RWPE1 (cell line): Measurements from ENCODE around the gene BCAS1.

Source experiments
- CTCF ChIA-PET: fragments of 350-600 bp; sonication (Branson Sonifier 250); formaldehyde crosslinking; extraction: SDS; loops from one replicate; lab custom pipeline; 2021; lab: Yijun Ruan, JAX
- POLR2A ChIA-PET: fragments of 400-600 bp; formaldehyde crosslinking; extraction: SDS; loops from one replicate; lab custom pipeline; 2020; ENCODE audit warnings: antibody characterized with exemption; ENCODE audit not compliant: low non-redundant PET; lab: Yijun Ruan, JAX
- DNase-seq: peaks from one replicate; pipeline ENCODE4 v3.0.0; 2012; ENCODE audit warnings: low spot score
- H3K27ac ChIP-seq: fragments of 450-650 bp; 2 replicates; pipeline ENCODE4 v1.5.1; 2017
- TF ChIP-seq, protein P1 (sequence below): fragments of 450-650 bp; conservative IDR thresholded peaks from 2 replicates; pipeline ENCODE4 v1.5.1; 2017; ENCODE audit warnings: low read depth, mild to moderate bottlenecking

The BCAS1 gene

GRCh38 chr20:54038961-54039360 lies 31.4 kb downstream of the BCAS1 start:
- DNase-seq = no peak
- TF ChIP-seq, protein P1, sequence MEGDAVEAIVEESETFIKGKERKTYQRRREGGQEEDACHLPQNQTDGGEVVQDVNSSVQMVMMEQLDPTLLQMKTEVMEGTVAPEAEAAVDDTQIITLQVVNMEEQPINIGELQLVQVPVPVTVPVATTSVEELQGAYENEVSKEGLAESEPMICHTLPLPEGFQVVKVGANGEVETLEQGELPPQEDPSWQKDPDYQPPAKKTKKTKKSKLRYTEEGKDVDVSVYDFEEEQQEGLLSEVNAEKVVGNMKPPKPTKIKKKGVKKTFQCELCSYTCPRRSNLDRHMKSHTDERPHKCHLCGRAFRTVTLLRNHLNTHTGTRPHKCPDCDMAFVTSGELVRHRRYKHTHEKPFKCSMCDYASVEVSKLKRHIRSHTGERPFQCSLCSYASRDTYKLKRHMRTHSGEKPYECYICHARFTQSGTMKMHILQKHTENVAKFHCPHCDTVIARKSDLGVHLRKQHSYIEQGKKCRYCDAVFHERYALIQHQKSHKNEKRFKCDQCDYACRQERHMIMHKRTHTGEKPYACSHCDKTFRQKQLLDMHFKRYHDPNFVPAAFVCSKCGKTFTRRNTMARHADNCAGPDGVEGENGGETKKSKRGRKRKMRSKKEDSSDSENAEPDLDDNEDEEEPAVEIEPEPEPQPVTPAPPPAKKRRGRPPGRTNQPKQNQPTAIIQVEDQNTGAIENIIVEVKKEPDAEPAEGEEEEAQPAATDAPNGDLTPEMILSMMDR = no peak
- no peak overlapping the region for H3K27ac ChIP-seq
- ChIA-PET CTCF (no interaction called here), POLR2A (no interaction called here)

GRCh38 chr20:54037525-54037924 lies 32.9 kb downstream of the BCAS1 start:
- ChIA-PET POLR2A (no interaction called here), CTCF (interaction anchor here (0.7 to 1.1 kb wide), 3 partner anchors 18 to 1425 kb away, joined by 3 read pairs; no protein-coding TSS in a partner anchor)
- no peak for DNase-seq
- H3K27ac ChIP-seq = no peak overlapping the region
- TF ChIP-seq, protein P1 = no peak

DNA sequence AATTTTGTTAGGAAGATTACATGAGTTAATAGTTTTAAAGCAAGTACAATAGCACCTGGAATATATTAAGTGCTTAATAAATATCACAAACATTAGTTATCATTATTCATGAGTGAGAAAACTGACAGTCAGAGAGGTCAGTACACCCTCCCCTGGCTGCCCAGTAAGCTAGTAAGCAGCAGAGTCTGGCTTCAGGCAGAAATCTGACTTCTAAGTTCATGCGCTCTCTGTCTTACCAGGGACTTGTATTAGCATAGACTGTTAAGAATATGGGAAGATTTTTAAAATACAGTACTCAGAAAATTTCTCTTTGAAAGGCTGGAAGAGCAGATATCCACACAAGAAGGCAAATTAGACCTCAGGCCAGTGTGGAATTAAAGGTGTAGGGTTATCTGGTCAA lies 40.8 kb downstream of the BCAS1 start:
- TF ChIP-seq, protein P1 = no peak
- CTCF ChIA-PET = interaction anchor here (1.1 kb wide), 1 partner anchor 31 kb away, joined by 3 read pairs; no protein-coding TSS in a partner anchor

DNA sequence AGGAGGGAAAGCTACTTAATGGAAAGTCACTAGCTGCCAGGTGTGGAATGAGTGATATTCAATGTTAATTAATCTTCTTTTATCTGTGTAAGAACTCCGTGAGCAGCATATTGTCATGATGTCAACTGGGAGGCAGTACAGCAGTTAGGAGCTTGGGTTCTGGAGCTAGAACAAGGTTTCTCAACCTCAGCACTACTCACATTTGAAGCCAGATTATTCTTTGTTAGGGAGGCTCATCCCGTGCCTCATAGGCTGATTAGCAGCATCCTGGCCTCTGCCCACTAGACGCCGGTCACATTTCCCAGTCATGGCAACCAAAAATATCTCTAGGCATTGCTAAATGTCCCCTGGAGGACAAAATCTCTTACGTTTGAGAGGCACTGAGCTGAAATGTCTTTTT lies 41.2 kb downstream of the BCAS1 start:
- CTCF ChIA-PET = no interaction called here
- POLR2A ChIA-PET = no interaction called here
- DNase-seq = no peak
- TF ChIP-seq, protein P1 = no peak
- no peak overlapping the region for H3K27ac ChIP-seq

More for the DNA sequence above, 40.8 kb downstream of the BCAS1 start:
- no peak overlapping the region for H3K27ac ChIP-seq
- POLR2A ChIA-PET = no interaction called here
- DNase-seq = no peak

GRCh38 chr20:54028276-54029011 lies 42.0 kb downstream of the BCAS1 start:
- DNase-seq = no peak
- ChIA-PET POLR2A (no interaction called here), CTCF (interaction anchor here (0.7 to 0.8 kb wide), 2 partner anchors 37 to 287 kb away, joined by 3 read pairs; no protein-coding TSS in a partner anchor)
- H3K27ac ChIP-seq = no peak overlapping the region
- TF ChIP-seq, protein P1 = no peak

DNA sequence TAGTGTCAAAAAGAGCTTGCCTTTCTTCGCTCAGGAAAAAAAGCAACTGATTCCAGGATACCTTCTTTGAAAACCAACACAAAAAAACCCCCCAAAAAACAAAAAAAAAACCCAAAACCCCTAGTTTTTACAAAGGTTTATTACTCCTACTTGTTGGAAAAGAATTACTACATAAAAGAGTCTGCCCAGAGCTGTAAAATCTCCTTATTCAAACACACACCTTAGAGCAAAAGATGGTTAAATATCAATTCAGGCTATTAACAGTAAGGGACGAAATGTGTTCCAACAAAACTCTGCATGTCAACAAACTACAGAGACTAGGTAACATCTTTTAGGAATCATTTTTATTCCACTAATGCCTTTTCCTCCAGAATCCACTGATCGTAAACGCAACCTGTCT lies 42.7 kb downstream of the BCAS1 start:
- no peak for DNase-seq
- ChIA-PET CTCF (interaction anchor here (0.6 to 0.7 kb wide), 2 partner anchors 34 to 133 kb away, joined by 3 read pairs; no protein-coding TSS in a partner anchor), POLR2A (no interaction called here)
- H3K27ac ChIP-seq = no peak overlapping the region
- TF ChIP-seq, protein P1 = no peak
